ENCODE results near the gene MRPS5.

Gene MRPS5

GRCh38 chr2:95071856-95072255 is 49.8 kb downstream of the MRPS5 start:
- Histone ChIP-seq H3K4me3 (no peak overlapping the region), H3K27me3 (peaks cover 0 to 26% (median 0%) of the 10 kb centered on the region in 11 experiments; a peak in 5 of 22 replicates), H3K27ac (no peak overlapping the region), H4K20me1 (no peaks in the 10 kb centered on the region; a peak in 1 of 22 replicates), H3K9ac (no peak overlapping the region), H3K9me3 (replicated peaks in 1 of 11) (no peaks in the 10 kb centered on the region), H3K4me2 (no peak overlapping the region), H3K36me3 (no peaks in the 10 kb centered on the region), H3K4me1 (peaks cover 11 to 44% (median 36%) of the 10 kb centered on the region in 10 experiments)
- TF ChIP-seq Cebpa-rat (IDR thresholded peaks at IDR 0.05) = no peak

DNA sequence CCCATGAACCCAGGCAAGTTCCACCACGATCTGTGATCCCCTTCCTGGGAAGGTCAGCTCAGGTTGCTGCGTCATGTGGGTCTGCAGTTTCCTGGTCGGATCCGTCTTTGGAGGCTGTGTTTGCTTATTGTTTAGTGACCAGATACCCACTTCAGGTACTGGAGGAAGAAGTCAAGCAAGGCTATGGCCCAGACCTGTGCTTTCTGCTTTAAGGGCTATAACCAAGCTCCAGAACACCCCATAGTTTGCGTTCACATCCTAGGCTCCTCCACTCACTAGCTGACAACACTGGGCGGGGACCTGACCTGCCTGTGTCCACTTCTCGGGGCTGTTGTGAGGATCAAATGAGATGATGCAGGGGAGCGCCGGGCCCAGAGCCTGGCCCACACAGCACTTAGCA is 52.1 kb downstream of the MRPS5 start:
- Histone ChIP-seq H3K4me3 (no peak overlapping the region), H4K20me1 (no peaks in the 10 kb centered on the region), H3K9me3 (replicated peaks in 1 of 11) (no peaks in the 10 kb centered on the region), H3K27me3 (peaks cover 0 to 6% (median 0%) of the 10 kb centered on the region in 11 experiments; a peak in 3 of 22 replicates), H3K9ac (no peak overlapping the region), H3K36me3 (no peaks in the 10 kb centered on the region), H3K4me1 (peaks cover 7 to 20% (median 13%) of the 10 kb centered on the region in 10 experiments), H3K27ac (no peak overlapping the region), H3K4me2 (no peak overlapping the region)
- no peak for TF ChIP-seq Cebpa-rat (IDR thresholded peaks at IDR 0.05)

DNA sequence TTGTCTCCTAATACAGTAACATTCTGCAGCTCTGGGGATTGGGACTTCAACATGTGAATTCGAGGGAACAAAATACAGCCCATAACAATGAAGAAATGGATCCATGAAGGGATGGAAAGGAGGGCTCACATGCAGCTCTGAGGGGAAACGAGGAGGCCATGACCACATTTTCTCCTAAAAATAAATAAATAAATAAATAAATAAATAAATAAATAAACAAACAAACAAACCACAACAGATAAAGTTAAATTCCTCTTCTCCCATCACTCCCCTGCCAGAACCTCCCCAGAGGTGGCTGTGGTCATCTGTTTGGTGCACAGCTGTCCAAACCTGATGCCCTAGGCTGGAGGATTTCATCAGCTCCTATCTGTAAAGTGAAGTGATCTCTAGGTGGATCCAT is 53.4 kb downstream of the MRPS5 start:
- Histone ChIP-seq H3K27me3 (no peaks in the 10 kb centered on the region), H3K4me1 (peaks cover under 1 to 19% (median 10%) of the 10 kb centered on the region in 10 experiments; a peak in 15 of 20 replicates), H3K9ac (no peak overlapping the region), H3K4me2 (no peak overlapping the region), H3K36me3 (no peaks in the 10 kb centered on the region), H4K20me1 (no peaks in the 10 kb centered on the region), H3K9me3 (replicated peaks in 1 of 11) (no peaks in the 10 kb centered on the region), H3K4me3 (no peak overlapping the region), H3K27ac (no peak overlapping the region)
- TF ChIP-seq Cebpa-rat (IDR thresholded peaks at IDR 0.05) = no peak

- TF ChIP-seq Cebpa-rat (IDR thresholded peaks at IDR 0.05) = no peak
- Histone ChIP-seq H3K4me3 (no peak overlapping the region), H3K9ac (no peak overlapping the region), H4K20me1 (peaks cover 0 to 12% (median 0%) of the 10 kb centered on the region in 11 experiments; a peak in 3 of 22 replicates), H3K4me2 (peak overlapping the region; percentile 0 to 49 (median 25); a peak in 15 of 22 replicates), H3K9me3 (replicated peaks in 1 of 11) (no peaks in the 10 kb centered on the region), H3K27ac (no peak overlapping the region), H3K27me3 (0 out of 22 replicates have a peak, but pooled peaks cover 0 to 4% (median 0%) of the 10 kb centered on the region in 11 experiments), H3K36me3 (no peaks in the 10 kb centered on the region), H3K4me1 (peaks cover 10 to 45% (median 36%) of the 10 kb centered on the region in 10 experiments; a peak in 18 of 20 replicates)
Measured at GRCh38 chr2:95063086-95063958, 58.3 kb downstream of the MRPS5 start.

GRCh38 chr2:95062242-95063085 is 59.1 kb downstream of the MRPS5 start:
- Histone ChIP-seq H3K27me3 (0 out of 22 replicates have a peak, but pooled peaks cover 0 to 4% (median 0%) of the 10 kb centered on the region in 11 experiments), H3K27ac (no peak overlapping the region), H3K4me3 (no peak overlapping the region), H3K9me3 (replicated peaks in 1 of 11) (no peaks in the 10 kb centered on the region), H3K9ac (no peak overlapping the region), H4K20me1 (peaks cover 0 to 12% (median 0%) of the 10 kb centered on the region in 11 experiments; a peak in 3 of 22 replicates), H3K4me1 (peaks cover 10 to 51% (median 39%) of the 10 kb centered on the region in 10 experiments; a peak in 18 of 20 replicates), H3K36me3 (no peaks in the 10 kb centered on the region), H3K4me2 (peak overlapping the region in 10 of 11 experiments; percentile 0 to 49 (median 30); a peak in 11 of 22 replicates)
- TF ChIP-seq Cebpa-rat (IDR thresholded peaks at IDR 0.05) = no peak

- peaks cover 10 to 52% (median 39%) of the 10 kb centered on the region in 10 experiments; a peak in 18 of 20 replicates for H3K4me1 ChIP-seq
- no peaks in the 10 kb centered on the region for H3K36me3 ChIP-seq
- H4K20me1 ChIP-seq = peaks cover 0 to 12% (median 0%) of the 10 kb centered on the region in 11 experiments; a peak in 3 of 22 replicates
- H3K27me3 ChIP-seq = 0 out of 22 replicates have a peak, but pooled peaks cover 0 to 4% (median 0%) of the 10 kb centered on the region in 11 experiments
- H3K9me3 ChIP-seq (replicated peaks in 1 of 11) = no peaks in the 10 kb centered on the region
- TF ChIP-seq Cebpa-rat (IDR thresholded peaks at IDR 0.05) = no peak
- H3K27ac ChIP-seq = no peak overlapping the region
- peak overlapping the region in 5 of 11 experiments; percentile 6 to 49 (median 37); a peak in 5 of 22 replicates for H3K4me2 ChIP-seq
- no peak overlapping the region for H3K9ac ChIP-seq
- no peak overlapping the region for H3K4me3 ChIP-seq
Measured at GRCh38 chr2:95061601-95062183, 59.9 kb downstream of the MRPS5 start.

DNA sequence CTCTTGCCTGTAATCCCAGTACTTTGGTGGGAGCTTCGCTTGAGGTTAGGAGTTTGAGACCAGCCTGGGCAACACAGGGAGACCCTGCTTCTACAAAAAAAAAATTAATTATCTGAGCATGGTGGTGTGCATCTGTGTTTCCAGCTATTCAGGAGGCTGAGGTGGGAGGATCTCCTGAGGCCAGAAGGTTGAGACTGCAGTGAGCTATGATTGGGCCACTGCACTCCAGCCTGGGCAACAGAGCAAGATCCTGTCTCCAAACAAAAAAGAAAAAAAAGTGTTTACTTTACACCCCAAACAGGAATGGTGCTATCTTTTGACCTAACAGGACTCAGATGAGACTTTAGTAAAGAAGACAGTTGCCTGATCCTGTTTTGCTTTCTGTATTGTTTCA is 60.5 kb downstream of the MRPS5 start:
- Histone ChIP-seq H3K9me3 (replicated peaks in 1 of 11) (no peaks in the 10 kb centered on the region), H4K20me1 (peaks cover 0 to 12% (median 0%) of the 10 kb centered on the region in 11 experiments; a peak in 3 of 22 replicates), H3K4me2 (no peak overlapping the region; a peak in 1 of 22 replicates), H3K9ac (no peak overlapping the region), H3K27me3 (0 out of 22 replicates have a peak, but pooled peaks cover 0 to 4% (median 0%) of the 10 kb centered on the region in 11 experiments), H3K36me3 (no peaks in the 10 kb centered on the region), H3K4me1 (peaks cover 10 to 56% (median 40%) of the 10 kb centered on the region in 10 experiments; a peak in 18 of 20 replicates), H3K27ac (no peak overlapping the region), H3K4me3 (no peak overlapping the region)
- no peak for TF ChIP-seq Cebpa-rat (IDR thresholded peaks at IDR 0.05)

- no peaks in the 10 kb centered on the region for H3K9me3 ChIP-seq (replicated peaks in 1 of 11)
- H3K4me3 ChIP-seq = no peak overlapping the region
- H3K36me3 ChIP-seq = no peaks in the 10 kb centered on the region
- H4K20me1 ChIP-seq = peaks cover 0 to 12% (median 0%) of the 10 kb centered on the region in 11 experiments; a peak in 3 of 22 replicates
- H3K4me1 ChIP-seq = peaks cover 13 to 61% (median 45%) of the 10 kb centered on the region in 10 experiments; a peak in 18 of 20 replicates
- H3K27ac ChIP-seq = no peak overlapping the region
- no peak overlapping the region for H3K4me2 ChIP-seq
- H3K27me3 ChIP-seq = 0 out of 22 replicates have a peak, but pooled peaks cover 0 to 4% (median 0%) of the 10 kb centered on the region in 11 experiments
- no peak overlapping the region for H3K9ac ChIP-seq
- no peak for TF ChIP-seq Cebpa-rat (IDR thresholded peaks at IDR 0.05)
Measured at GRCh38 chr2:95060446-95061118, 61.0 kb downstream of the MRPS5 start.

Measured in BLaER1 treated with 17β-estradiol and CSF1 and Interleukin-3, amounts not matched to agents 10 nM and 100 nM (cell line).